ENCODE data around the gene PPP2R2C. TPM values are rescaled to one million over a fixed set of nuclear protein-coding genes. Genes with fewer than 3 reads are reported as not detected.

The PPP2R2C gene
- total RNA-seq, 1 experiment from 2014 or later = 32.9 TPM

- TF ChIP-seq POLR2AphosphoS5 (IDR thresholded peaks at IDR 0.05; ENCODE audit: low read depth, low read length) = peak; percentile 8; the same call in 1 of the 2 replicates
- TF ChIP-seq RAD21 (IDR thresholded peaks at IDR 0.05; ENCODE audit: low read depth) = peak; percentile 79
- TF ChIP-seq CEBPB (IDR thresholded peaks at IDR 0.05; ENCODE audit: low read depth) = peak; percentile 72
- TF ChIP-seq SIN3A (IDR thresholded peaks at IDR 0.05; ENCODE audit: low read depth) = peak; percentile 0; the same call in 1 of the 2 replicates
- TF ChIP-seq EZH2phosphoT487 (IDR thresholded peaks at IDR 0.05; ENCODE audit: borderline replicate concordance) = no peak
- TF ChIP-seq EGR1 (IDR thresholded peaks at IDR 0.05; ENCODE audit: low read depth) = no peak
- TF ChIP-seq MAX (IDR thresholded peaks at IDR 0.05) = peak; percentile 41; the same call in 1 of the 2 replicates
- 0 out of 2 replicates have a peak, but pooled peaks have one; percentile 8 for TF ChIP-seq SRF (IDR thresholded peaks at IDR 0.05; ENCODE audit: low read depth)
- no peak for TF ChIP-seq ZBTB33 (IDR thresholded peaks at IDR 0.05; ENCODE audit: extremely low read depth, insufficient replicate concordance, low read length)
- peak; percentile 83 for TF ChIP-seq FOSL1 (IDR thresholded peaks at IDR 0.05; ENCODE audit: low read depth)
- no peak for TF ChIP-seq ELF1 (IDR thresholded peaks at IDR 0.05; ENCODE audit: borderline replicate concordance, low read depth)
- peak; percentile 21 for TF ChIP-seq TCF7L2 (IDR thresholded peaks at IDR 0.05; ENCODE audit: borderline replicate concordance, extremely low read depth, insufficient read depth, insufficient read length)
Observed at GRCh38 chr4:6343939-6344408, 128.4 kb downstream of the PPP2R2C start (continued).

Measured in HCT116 (cell line).